ENCODE results near the gene SERTAD4.
"Not testable (repeated sequence)": the region's sequence is repeated elsewhere in the genome, so short reads cannot be mapped to it uniquely, and the experiment has no call there.

Gene SERTAD4

GRCh38 chr1:210262167-210262896 is 29.7 kb downstream of the SERTAD4 start:
- DNase-seq = no peak

GRCh38 chr1:210262897-210263272 is 30.3 kb downstream of the SERTAD4 start:
- DNase-seq = no peak

GRCh38 chr1:210263963-210264362 is 31.4 kb downstream of the SERTAD4 start:
- no peak for DNase-seq

GRCh38 chr1:210264496-210265380 is 32.1 kb downstream of the SERTAD4 start:
- no peak for DNase-seq

GRCh38 chr1:210265392-210265955 is 32.9 kb downstream of the SERTAD4 start:
- DNase-seq = not testable (repeated sequence)

- DNase-seq = no peak
Measured at GRCh38 chr1:210269981-210270380, 37.4 kb downstream of the SERTAD4 start.

- DNase-seq = no peak
Measured at GRCh38 chr1:210272666-210273065, 40.1 kb downstream of the SERTAD4 start.

- no peak for DNase-seq
Measured at GRCh38 chr1:210280221-210280620, 47.6 kb downstream of the SERTAD4 start.

- DNase-seq = no peak
Measured at GRCh38 chr1:210288116-210288515, 55.5 kb downstream of the SERTAD4 start.

- DNase-seq = no peak
Measured at GRCh38 chr1:210289248-210289647, 56.7 kb downstream of the SERTAD4 start.

GRCh38 chr1:210291081-210291764 is 58.6 kb downstream of the SERTAD4 start:
- no peak for DNase-seq

- DNase-seq = no peak
Measured at GRCh38 chr1:210291786-210292230, 59.2 kb downstream of the SERTAD4 start.

GRCh38 chr1:210292231-210292871 is 59.8 kb downstream of the SERTAD4 start:
- peak; percentile 28 to 44 for DNase-seq

GRCh38 chr1:210293171-210293607 is 60.6 kb downstream of the SERTAD4 start:
- DNase-seq = no peak

GRCh38 chr1:210294999-210295745 is 62.6 kb downstream of the SERTAD4 start:
- DNase-seq = no peak
